HEK293 (cell line): ENCODE data around the gene KDELR1.

Source experiments
- CTCF ChIP-seq: fragments of 450-650 bp; formaldehyde crosslinking; IDR thresholded peaks from 2 replicates; pipeline ENCODE4 v1.5.1; 2016; ENCODE audit warnings: missing biosample characterization, missing genetic modification characterization
- ZBTB26 ChIP-seq: fragments of 450-650 bp; formaldehyde crosslinking; optimal IDR thresholded peaks from 2 replicates; pipeline ENCODE3; 2016; ENCODE audit warnings: missing biosample characterization, mild to moderate bottlenecking, missing genetic modification characterization
- ZFP3 ChIP-seq: fragments of 450-650 bp; formaldehyde crosslinking; IDR thresholded peaks from 2 replicates; pipeline ENCODE4 v1.5.1; 2016; ENCODE audit warnings: low read depth, missing biosample characterization, missing genetic modification characterization
- ZNF350 ChIP-seq: fragments of 450-650 bp; formaldehyde crosslinking; IDR thresholded peaks from 2 replicates; pipeline ENCODE4 v1.5.0; 2017; ENCODE audit warnings: missing biosample characterization, mild to moderate bottlenecking, missing genetic modification characterization
- ZNF664 ChIP-seq: fragments of 450-650 bp; formaldehyde crosslinking; IDR thresholded peaks from 2 replicates; pipeline ENCODE4 v1.5.1; 2016; ENCODE audit warnings: missing biosample characterization, missing genetic modification characterization

GRCh38 chr19:48368936-48369335 is 22.4 kb downstream of the KDELR1 start:
- TF ChIP-seq CTCF (tag by site-specific recombination) = no peak
- TF ChIP-seq ZNF350 = no peak
- no peak for TF ChIP-seq ZBTB26 (tag by site-specific recombination)
- TF ChIP-seq ZFP3 (tag by site-specific recombination) = no peak
- no peak for TF ChIP-seq ZNF664
